Stimulated activated CD4-positive, alpha-beta T cell treated with anti-CD3 and anti-CD28 coated beads, Interleukin-1b, Interleukin-23, amount 100 ng/mL, for 24 hours (primary cell): ENCODE measurements around the gene SERPINE3.

ENCODE experiments used
- DNase-seq, 4 experiments: peaks; one replicate each; pipeline ENCODE4 v3.0.0-alpha.2; 2020; ENCODE audit warnings: low read depth in 4 of 4, low spot score in 1 of 4

The SERPINE3 gene

GRCh38 chr13:51361106-51361505 lies 21.6 kb downstream of the SERPINE3 start:
- DNase-seq, result no peak

GRCh38 chr13:51363625-51364024 lies 24.1 kb downstream of the SERPINE3 start:
- no peak for DNase-seq

GRCh38 chr13:51364404-51365008 lies 25.0 kb downstream of the SERPINE3 start:
- no peak for DNase-seq

- no peak for DNase-seq
Measured at GRCh38 chr13:51370116-51370515, 30.6 kb downstream of the SERPINE3 start.

- no peak for DNase-seq
Measured at GRCh38 chr13:51370811-51371210, 31.3 kb downstream of the SERPINE3 start.

- no peak for DNase-seq
Measured at GRCh38 chr13:51371768-51372399, 32.4 kb downstream of the SERPINE3 start.

- DNase-seq, result no peak
Measured at GRCh38 chr13:51373451-51373850, 34.0 kb downstream of the SERPINE3 start.

GRCh38 chr13:51380269-51380668 lies 40.8 kb downstream of the SERPINE3 start:
- DNase-seq, result no peak

- no peak for DNase-seq
Measured at GRCh38 chr13:51385114-51385513, 45.6 kb downstream of the SERPINE3 start.

- no peak for DNase-seq
Measured at GRCh38 chr13:51394724-51395123, 55.2 kb downstream of the SERPINE3 start.

- no peak for DNase-seq
Measured at GRCh38 chr13:51396352-51396751, 56.9 kb downstream of the SERPINE3 start.

GRCh38 chr13:51397262-51397941 lies 57.9 kb downstream of the SERPINE3 start:
- no peak for DNase-seq

- no peak for DNase-seq
Measured at GRCh38 chr13:51405176-51405575, 65.7 kb downstream of the SERPINE3 start.

- no peak for DNase-seq
Measured at GRCh38 chr13:51412431-51412830, 72.9 kb downstream of the SERPINE3 start.
